ENCODE measurements around the gene VSIG8.
A peak's percentile ranks its signal among the peaks of the same experiment; 100 is the strongest.
"Not testable (repeated sequence)": the region's sequence is repeated elsewhere in the genome, so short reads cannot be mapped to it uniquely, and the experiment has no call there.

VSIG8 gene, protein sequence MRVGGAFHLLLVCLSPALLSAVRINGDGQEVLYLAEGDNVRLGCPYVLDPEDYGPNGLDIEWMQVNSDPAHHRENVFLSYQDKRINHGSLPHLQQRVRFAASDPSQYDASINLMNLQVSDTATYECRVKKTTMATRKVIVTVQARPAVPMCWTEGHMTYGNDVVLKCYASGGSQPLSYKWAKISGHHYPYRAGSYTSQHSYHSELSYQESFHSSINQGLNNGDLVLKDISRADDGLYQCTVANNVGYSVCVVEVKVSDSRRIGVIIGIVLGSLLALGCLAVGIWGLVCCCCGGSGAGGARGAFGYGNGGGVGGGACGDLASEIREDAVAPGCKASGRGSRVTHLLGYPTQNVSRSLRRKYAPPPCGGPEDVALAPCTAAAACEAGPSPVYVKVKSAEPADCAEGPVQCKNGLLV
- 0 reads per million in 2 experiments for total RNA-seq

- no peak for DNase-seq (ENCODE audit: low read depth)
Measured at GRCh38 chr1:159862557-159862956, at the start of gene VSIG8. VSIG8 (minus strand) TSS chr1:159862657; CDS start chr1:159862521, 136 bp downstream.

DNA sequence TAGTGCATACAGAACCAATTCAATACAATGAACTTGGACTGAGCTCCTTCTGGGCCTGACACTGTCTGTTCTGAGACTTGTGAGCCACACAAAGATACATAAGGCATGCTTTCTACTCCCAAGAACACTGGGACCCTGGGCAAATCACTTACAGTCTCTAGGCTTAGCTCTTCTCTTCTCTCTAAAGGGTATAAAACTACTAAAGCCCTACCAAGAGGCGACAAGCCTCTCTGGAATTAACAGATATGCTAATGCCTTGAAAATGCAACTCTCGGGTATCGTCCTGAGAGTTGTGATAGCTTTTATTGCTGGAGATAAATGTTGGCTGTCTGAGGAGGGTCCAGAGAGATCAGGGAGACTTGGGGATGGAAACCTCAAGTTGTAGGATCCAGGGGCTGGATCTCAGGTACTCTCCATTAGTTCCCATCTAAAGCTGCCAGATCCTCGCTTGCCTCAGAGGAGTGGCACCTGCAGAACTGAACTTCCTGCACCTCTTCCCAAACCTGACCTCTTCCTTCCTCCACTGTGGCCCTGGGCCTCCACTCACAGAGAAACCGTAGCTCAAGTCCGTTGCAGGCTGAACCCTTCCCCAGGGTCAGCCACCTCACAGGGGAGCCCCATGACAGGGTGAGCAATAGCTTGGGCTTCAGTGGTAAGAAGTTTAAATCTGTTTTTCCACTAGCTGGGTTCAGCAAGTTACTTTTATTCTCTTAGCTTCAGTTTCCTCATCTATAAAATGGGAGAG lies 49.0 kb upstream of the VSIG8 start:
- DNase-seq (ENCODE audit: low read depth): no peak

- DNase-seq (ENCODE audit: low read depth): no peak
Measured at GRCh38 chr1:159908031-159908940, 45.8 kb upstream of the VSIG8 start.

GRCh38 chr1:159906960-159907359 lies 44.5 kb upstream of the VSIG8 start:
- no peak for DNase-seq (ENCODE audit: low read depth)

DNA sequence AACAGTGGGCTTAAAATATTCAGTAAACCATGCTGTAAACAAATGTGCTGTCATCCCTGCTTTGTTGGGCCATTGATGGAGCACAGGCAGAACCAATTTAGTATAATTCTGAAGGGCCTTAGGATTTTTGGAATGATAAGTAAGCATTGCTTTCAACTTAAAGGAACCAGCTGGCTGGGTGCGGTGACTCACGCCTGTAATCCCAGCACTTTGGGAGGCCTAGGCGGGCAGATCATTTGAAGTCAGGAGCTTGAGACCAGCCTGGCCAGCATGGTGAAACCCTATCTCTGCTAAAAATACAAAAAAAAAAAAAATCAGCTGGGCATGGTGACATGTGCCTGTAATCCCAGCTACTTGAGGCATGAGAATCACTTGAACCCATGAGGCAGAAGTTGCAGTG lies 41.6 kb upstream of the VSIG8 start:
- not testable (repeated sequence) for DNase-seq (ENCODE audit: low read depth)

GRCh38 chr1:159902541-159902940 lies 40.1 kb upstream of the VSIG8 start:
- DNase-seq (ENCODE audit: low read depth): no peak

DNA sequence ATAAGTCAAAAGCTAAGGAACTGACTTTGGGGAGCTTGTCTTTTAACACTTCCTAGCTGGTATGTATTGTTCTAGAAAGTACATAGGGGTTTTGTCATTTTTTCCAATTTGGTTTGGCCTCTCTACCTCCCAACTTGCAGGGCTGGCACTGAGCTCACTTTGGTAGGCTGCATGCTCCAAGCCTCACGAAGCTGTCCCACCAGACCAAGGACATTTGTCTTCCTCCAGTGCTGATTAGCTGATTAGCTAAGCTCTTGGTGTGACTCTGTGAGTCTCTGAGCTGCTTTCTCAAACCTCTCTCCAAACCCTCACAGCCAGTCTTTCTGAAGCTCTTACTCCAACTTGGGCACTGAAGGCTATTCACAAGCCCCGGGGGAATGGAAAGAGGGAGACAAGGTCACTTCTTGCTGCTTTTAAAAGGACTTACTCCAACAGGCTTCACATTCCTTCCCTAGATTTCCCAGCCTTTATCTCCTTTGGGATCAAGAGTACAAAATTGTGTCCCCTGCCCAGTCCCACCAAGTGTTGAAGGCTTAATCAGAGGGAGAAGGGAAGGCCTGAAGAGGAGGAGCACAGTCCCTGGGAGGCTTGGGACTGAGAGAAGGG lies 38.4 kb upstream of the VSIG8 start:
- DNase-seq (ENCODE audit: low read depth): no peak

DNA sequence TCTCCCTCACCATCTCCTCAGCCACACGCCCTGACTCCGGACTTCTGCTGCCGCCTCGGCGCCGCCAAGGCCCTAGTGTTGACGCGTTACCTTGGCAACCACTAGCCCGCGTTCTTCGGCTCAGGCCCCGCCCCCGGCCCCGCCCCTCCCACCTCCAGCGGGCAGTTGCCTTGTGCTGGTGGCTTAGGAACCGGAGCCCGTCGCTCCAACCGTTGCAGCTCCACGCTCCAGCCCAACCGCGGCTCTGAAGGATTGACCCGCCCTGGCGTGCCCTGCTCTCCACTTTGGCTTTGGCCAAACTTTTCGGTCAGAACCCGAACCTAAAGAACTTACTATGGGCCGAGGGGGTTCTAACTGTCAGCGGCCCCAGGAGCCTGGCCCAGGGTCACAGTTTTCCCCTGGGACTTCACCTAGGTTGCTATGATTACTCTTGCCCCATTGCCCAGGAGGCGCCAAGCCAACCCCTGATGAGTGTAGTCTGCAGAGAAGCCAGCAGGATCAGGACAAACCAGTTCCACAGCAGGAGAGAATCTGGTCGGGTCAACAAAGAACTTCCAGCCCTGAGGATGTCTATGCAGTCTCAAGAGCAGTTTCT lies 37.7 kb upstream of the VSIG8 start, which contains the start of gene CFAP45:
Gene CFAP45 (minus strand): TSS at position 80 of the 595 bp plus-strand sequence. CDS start 67 bp downstream, at position 13.
- DNase-seq (ENCODE audit: low read depth): no peak

GRCh38 chr1:159899634-159900033 lies 37.2 kb upstream of the VSIG8 start:
- DNase-seq (ENCODE audit: low read depth): not testable (repeated sequence)

DNA sequence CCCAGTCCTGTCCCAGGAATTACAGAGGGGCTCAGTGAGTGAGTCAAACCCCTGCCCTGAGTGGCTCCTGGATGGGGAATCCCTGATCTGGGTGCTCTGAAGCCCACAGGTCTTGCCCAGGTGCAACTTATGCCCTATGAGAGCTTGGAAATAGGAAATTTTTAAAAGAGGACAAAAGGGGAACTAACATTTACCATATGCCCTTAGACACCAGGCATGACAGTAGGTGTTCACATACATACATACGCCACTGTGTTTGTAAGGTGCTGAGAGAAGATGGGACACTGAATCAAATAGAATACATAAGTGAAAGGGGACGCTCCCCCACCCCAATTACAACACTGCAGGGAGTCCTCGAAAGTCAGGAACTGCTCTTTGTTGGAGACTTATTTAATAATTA lies 36.1 kb upstream of the VSIG8 start:
- no peak for DNase-seq (ENCODE audit: low read depth)

GRCh38 chr1:159897962-159898361 lies 35.5 kb upstream of the VSIG8 start:
- no peak for DNase-seq (ENCODE audit: low read depth)

DNA sequence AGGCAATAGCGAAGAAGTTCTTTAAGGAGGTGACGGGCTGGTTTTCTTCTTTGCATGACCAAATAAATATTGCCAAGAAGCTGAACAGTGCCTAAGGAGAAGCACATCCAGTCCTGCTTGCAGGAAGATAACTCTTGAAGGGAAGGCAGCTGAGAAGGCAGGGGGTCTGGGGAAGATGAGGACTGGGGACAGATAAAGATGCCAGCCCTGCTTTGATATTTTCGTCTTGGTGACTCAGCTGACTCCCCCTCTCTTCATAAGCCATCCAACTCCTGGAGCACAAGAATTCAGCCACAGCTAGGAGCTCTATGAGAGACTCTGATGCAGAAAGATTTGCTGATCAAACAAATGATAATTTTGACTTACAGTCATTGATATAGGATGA lies 34.1 kb upstream of the VSIG8 start:
- DNase-seq (ENCODE audit: low read depth): no peak

- no peak for DNase-seq (ENCODE audit: low read depth)
Measured at GRCh38 chr1:159895836-159896545, 33.5 kb upstream of the VSIG8 start.

DNA sequence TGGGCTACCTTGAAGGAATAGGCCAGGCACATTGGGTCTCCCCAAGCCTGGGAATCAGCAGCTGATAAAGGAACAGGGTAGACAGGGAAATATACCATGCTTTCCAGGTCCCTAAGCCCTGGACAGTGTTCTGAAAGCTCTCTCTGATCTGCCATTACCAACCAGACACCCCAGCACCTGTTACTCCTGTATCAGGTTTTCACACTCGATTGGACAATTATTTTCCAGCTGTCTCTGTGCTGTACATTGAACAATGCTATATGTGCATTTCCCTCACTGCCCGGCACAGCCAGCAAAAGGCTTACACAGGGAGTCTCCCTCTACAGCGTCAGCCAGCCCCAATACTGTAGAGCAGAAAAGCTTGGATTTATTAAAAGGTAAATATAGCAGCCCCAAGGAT lies 32.8 kb upstream of the VSIG8 start:
- no peak for DNase-seq (ENCODE audit: low read depth)

GRCh38 chr1:159892944-159893343 lies 30.5 kb upstream of the VSIG8 start:
- no peak for DNase-seq (ENCODE audit: low read depth)

GRCh38 chr1:159891275-159892157 lies 29.1 kb upstream of the VSIG8 start:
- peak; percentile 54 for DNase-seq (ENCODE audit: low read depth)

- DNase-seq (ENCODE audit: low read depth): no peak
Measured at GRCh38 chr1:159890390-159890789, 27.9 kb upstream of the VSIG8 start.

DNA sequence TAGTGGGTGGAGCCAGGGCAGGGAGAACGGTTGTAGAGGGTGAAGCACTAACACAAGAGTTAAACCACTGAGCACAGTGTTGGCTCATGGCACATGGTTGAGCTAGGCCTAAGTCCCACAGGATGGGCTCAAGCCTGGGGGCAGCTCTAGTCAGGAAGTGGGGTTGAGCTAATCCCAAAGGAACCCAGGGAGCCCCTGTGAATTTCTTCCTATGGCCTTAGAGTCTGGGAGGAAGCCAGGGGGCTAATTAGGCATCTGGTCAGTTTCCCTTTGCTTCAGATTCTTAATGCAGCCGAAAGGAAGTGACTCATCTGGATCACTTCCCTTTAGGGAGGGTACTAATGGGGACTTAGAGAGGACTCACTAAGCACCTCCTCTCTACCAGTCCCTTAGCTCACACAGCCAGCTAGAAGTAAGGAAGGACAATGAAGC lies 27.4 kb upstream of the VSIG8 start:
- DNase-seq (ENCODE audit: low read depth): no peak

DNA sequence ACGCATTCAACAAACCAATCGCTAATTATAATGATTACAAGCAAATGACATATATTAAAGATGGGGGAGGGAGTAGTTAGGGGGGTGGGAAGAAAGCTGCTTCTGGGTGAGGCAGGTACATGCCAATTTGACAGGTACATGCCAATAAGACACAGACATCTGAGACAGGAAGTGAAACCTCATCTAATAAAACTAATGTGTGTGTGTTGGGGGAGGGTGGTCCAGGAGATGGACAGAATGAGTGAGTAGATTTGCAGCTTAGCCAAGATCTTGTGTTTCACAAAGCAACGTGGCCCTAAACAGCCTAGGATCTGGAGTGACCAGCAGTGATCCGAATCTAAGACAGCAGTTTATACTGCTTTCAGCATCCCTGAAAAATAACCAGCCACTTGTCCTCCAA lies 26.7 kb upstream of the VSIG8 start:
- no peak for DNase-seq (ENCODE audit: low read depth)
